Posterior cingulate gyrus (tissue), 11 donors: ENCODE results near the gene PLCB4.

Source experiments
- DNase-seq, 10 donors: peaks; one replicate each; pipeline versions ENCODE4 v3.0.0 to v3.0.0-alpha.2; 2020 to 2021; ENCODE audit warnings: mixed read lengths in 3 of 10
- intact Hi-C: fragments of 100-400 bp; cut with DNase I; formaldehyde crosslinking; loops from one replicate; pipeline ENCODE4 v1.15.1; 2023

Gene PLCB4

DNA sequence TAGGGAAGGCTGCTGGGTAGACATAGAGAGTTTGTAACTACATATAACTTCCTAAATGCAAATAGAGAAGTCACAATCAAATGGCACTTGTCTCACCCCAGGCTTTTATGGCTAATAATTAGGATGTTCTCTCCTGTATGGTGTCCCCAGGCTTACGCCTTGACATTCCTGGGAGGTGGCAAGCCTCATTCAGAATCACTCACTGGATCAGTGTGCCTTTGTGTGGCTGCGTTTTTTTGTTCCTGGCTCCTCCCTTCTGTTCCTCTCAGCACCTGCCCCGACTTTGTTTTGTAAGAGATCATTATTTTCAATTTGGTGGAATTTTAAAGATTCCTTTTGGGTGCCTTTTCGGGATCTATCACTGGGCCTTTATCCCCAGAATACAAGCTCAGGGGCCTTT, 451.2 kb downstream of the PLCB4 start:
- intact Hi-C loops, result no loop called here
- no peak for DNase-seq

DNA sequence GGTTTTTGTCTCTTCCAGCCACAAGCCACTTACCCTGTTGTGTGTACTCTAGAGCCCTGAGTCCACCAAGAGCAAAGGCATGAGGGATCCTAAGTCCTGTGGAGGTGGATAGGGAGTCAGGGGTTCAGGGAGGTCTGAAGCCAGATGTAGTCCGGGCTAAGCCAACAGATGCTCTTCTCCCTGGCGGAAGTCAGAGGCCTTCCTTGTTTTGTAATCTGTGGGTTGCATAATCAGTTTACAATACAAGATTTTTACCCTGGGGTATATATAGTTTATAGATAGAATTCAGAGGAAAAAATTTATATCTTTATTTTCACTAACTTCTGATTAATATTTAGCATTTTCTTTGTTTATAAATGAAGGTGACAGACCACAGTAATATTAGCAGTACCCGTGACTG, 454.7 kb downstream of the PLCB4 start:
- intact Hi-C loops, result no loop called here
- no peak for DNase-seq
